ENCODE data around the gene GPR101.

DNA sequence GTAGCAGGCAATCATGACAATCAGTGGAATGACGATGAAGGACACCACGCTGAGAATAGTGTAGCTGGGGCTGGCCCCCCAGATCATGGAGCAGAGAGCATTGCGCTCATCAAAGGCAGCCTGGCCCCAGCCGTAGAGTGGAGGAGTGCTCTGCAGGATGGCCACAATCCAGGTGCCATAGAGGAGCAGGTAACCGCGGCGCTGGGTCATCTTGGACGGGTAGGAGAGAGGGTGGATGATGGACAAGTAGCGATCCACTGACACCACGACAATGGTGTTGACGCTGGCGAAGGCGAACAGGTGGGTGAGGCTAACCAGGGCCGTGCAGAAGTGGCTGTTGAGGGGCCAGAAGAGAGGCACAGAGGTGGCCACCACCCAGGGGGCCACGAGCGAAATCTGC lies 2.8 kb downstream of the GPR101 start:
- no peak for TF ChIP-seq CTCF (IDR thresholded peaks at IDR 0.05; ENCODE audit: low read length)
- TF ChIP-seq EZH2 (optimal IDR thresholded peaks at IDR 0.05; ENCODE audit: low read depth, low read length) = no peak
- no peak for TF ChIP-seq EZH2phosphoT487 (IDR thresholded peaks at IDR 0.05; ENCODE audit: low read length)

All from MM.1S (cell line).